T-helper 2 cell (primary cell): ENCODE results near the gene JAZF1.

Source experiments
- DNase-seq, 5 experiments: peaks; one replicate each; pipeline versions ENCODE4 v3.0.0 to v3.0.0-alpha.2; 2012 to 2022
- total RNA-seq, 2 donors: gene quantifications; one replicate each; lab custom pipeline; 2026; lab: John Stamatoyannopoulos, UW

Gene JAZF1
- 13.4 to 19.4 reads per million in 2 donors for total RNA-seq

DNA sequence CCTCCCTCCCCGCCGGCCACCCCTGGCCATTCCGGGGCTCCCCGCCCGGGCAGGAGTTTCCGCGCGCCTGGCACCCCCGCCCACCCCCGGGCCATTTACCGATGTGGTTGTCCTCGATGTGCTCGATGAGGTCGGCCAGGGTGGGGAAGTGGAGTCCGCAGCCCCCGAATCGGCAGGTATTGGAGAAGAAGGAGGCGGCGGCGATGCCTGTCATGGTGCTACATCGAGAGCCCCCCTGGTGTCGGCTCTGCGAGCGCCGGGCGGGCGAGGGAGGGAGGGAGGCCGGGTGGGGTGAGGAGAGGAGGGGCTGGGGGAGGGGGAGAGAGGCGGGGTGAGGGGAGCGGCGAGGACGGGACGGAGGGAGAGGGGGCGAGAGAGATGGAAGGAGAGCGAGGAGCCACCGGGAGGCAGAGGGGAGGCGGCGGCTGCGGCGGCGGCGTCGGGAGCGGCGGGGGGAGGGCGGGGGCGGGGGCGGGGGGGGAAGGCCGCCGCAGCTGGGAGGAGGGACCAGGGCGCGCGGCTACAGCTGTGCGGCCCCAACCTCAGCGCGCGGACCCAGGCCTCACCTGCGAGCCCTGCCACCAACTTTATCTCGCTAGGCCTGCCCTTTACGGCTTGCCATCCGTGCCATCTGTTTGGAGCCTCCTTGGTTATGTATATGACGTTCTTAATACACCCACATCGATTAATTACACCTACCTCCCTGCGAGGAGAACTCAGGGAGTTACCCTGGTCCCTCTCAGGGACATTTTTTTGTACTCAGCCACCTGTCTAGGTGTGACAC is at the start of gene JAZF1:
TSS of gene JAZF1 (minus strand) at position 432 of the 784 bp plus-strand sequence.
- DNase-seq = peak; percentile 22 to 56 (median 35)

DNA sequence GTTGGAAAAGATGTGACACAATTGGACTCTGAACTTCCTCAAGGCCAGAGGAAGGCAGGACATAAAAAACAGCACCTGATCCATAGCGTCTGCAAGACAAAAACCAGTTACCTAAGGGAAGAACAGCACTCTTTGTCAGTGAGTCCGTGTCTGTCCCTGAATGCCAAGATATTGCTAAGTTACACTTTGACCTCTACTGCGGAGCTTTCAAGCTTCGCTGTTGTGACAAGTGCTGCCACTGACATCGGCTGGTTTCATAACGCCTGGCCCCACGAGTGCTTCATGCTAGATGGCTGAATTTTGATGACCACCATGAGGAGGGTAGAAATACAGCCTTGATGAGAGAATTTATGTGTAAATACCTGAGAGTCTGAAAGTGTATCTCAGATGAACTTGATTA is 49.7 kb upstream of the JAZF1 start:
- no peak for DNase-seq

DNA sequence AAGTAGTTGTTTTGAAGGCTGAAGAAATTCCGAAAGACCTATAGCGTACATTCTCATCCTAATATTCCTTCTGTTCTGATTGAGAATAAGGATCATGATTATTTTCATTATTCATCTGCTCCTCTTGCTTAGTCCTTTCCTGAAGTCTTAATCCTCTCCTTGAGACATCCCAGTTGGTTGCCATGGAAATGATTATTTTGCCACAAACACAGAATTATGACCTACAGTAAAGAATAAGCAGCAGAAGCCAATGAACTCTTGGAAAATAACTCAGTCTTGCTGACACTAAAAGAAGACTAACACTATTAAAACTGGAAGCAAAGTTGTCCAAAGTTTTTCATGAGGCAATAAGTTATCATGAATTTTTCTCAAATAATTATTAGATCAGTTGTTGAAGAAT is 47.8 kb upstream of the JAZF1 start:
- no peak for DNase-seq

DNA sequence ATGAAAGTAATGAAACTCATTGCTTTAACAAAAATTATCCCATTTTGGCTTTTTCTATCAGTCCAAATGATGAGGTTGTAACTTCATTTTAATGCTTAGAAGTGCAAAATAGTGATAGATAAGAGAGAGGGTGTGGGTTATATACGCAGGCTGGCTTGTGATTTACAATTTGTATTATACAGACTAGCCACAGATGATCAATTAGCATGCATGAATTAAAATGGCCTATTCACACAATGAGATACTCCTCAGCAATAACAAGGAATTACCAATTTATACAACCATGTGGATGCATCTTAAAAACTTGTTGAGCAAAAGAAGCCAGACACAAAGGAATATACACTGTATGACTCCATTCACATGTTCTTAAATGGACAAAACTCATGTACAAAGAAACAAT is 45.4 kb upstream of the JAZF1 start:
- DNase-seq = no peak

GRCh38 chr7:28225576-28225975 is 45.0 kb upstream of the JAZF1 start:
- no peak for DNase-seq

GRCh38 chr7:28224675-28225074 is 44.1 kb upstream of the JAZF1 start:
- DNase-seq = no peak

- DNase-seq = no peak
Measured at GRCh38 chr7:28224172-28224571, 43.6 kb upstream of the JAZF1 start.

DNA sequence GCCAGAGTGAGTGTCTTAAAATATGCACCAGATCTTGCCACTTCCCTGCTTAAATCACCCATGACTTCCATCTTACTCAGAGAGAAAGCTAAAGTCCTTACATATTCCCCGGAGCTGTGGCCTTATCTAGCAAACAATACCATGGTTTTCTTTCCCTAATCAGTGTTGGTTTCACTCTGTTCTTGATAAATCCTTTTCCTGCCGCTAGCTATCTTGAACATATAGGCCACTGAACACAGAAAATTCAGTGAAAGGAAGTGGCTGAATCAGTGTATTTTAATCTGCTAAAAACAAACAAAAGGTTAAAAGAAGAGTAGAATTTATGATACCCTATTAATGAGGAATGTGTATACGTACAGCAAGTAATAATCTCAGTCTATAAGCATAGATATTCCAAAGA is 42.0 kb upstream of the JAZF1 start:
- DNase-seq = no peak

DNA sequence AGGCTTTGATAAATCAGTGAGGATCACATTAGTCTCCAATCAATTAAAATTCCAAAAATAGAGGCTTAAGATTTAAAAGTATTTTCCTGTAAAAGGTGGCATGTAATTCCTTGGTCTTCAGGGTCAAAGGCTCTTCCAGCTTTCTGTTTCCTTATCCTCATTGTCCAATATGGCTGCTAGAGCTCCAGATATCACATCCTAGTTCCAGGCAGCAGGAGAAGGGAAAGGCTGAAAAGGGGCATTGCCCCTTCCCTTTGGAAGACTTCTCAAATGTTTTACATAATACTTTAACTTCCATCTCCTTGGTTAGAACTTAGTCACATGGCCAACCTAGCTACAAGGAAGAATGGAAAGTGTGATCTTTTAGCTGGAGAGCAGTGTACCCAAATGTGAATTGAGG is 39.2 kb upstream of the JAZF1 start:
- no peak for DNase-seq

GRCh38 chr7:28217143-28217542 is 36.5 kb upstream of the JAZF1 start:
- no peak for DNase-seq

DNA sequence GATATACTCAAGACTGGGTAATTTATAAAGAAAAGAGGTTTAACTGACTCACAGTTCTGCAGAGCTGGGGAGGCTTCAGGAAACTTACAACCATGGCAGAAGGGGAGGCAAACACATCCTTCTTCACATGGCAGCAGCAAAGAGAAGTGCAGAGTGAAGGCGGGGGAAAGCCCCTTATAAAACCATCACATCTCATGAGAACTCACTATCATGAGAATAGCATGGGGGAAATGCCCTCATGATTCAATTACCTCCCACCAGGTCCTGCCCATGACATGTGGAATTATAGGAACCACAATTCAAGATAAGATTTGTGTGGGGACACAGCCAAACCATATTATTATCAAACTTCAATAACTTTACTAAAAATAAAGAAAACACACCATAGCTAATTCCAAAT is 30.4 kb upstream of the JAZF1 start:
- DNase-seq = peak in 1 of 5 experiments; percentile 1

- peak in 1 of 5 experiments; percentile 1 for DNase-seq
Measured at GRCh38 chr7:28208506-28208905, 27.9 kb upstream of the JAZF1 start.

GRCh38 chr7:28207486-28208158 is 27.0 kb upstream of the JAZF1 start:
- DNase-seq = peak in 1 of 5 experiments; percentile 13

GRCh38 chr7:28205506-28205905 is 24.9 kb upstream of the JAZF1 start:
- DNase-seq = no peak

DNA sequence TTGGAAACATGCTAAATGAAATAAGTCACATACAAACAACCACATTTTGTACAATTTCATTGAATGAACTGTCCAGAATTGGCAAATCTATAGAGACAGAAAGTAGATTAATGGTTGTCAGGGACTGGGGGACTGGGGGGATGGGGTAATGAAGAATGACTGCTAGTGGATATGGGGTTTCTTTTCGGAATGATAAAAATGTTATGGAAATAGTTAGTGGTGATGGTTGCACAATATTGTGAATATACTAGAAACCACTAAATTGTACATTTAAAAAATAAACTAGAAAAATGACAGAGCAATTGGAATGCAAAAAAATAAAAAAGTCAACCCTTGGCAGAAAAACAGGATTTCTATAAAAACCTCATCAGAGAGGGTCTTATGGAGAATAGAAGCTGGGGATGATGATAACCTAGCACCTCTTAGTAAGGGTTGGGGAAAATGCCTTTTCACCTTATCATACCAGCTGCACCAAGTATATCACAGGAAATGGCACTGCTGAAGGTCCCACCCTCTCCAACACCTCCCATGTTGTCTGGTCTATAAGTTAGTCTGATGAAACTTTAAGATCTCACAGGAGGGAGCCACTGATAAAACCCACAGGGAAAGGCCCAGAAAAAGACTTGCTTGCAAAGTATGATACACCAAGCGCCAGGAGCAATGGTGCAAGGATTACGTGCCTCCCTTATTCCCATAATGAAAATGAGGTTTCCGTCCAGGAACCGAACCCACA is 23.1 kb upstream of the JAZF1 start:
- peak in 1 of 5 experiments; percentile 10 for DNase-seq

GRCh38 chr7:28202222-28202621 is 21.6 kb upstream of the JAZF1 start:
- no peak for DNase-seq

- DNase-seq = no peak
Measured at GRCh38 chr7:28201131-28201530, 20.5 kb upstream of the JAZF1 start.

DNA sequence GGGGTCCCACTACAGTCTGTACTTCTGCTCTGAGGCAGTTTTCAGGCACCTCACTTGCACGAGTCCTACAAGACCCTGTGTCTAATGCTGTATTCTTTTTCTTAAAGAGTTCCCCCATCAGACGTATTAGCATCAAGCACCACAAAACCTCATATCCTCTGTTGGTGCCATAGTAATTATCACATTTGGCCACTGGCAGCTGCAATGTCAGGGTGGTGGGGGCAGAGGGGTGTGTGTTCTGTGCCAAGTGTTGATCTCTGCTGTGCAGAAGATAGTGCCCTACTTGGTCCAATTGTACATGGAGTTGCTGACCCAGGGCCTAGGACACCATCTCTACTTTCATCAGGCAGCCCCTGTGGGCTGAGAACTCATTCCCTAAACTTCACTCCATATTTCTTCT is 20.0 kb upstream of the JAZF1 start:
- DNase-seq = peak in 1 of 5 experiments; percentile 5

GRCh38 chr7:28199021-28199510 is 18.5 kb upstream of the JAZF1 start:
- no peak for DNase-seq

DNA sequence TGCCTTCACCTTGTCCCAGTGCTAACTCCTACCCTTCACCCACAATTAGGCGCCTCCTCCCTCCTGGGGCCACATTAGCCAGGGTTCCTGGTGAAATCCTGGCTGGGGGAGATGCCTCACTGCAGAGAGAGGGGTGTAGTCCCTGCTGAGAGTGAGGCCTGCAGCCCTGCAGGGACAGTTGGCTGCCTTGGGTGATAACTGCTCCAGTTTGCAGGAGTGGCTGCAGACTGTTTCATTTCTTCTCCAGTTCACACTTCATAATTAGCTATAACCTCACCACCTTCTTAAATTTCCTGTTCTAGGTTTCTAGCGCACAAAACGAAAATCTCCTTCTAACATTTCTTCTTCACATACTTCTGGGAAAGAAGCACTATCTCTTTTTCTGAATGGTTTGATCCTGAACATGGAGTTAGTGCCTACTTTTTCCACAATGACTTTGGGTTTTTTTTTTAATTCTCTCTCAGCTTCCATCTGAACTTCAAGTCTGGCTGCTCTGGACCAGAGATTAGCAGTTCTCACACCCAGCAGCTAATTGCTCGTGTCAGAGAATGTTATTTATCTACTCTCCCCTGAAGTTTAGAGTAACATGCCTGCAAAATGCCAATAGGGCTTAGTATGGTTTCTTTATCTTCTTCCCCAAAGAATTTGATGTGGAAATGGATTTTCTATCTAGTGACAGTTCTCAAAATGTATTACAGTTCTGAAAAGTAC is 15.5 kb upstream of the JAZF1 start:
- DNase-seq = no peak

- no peak for DNase-seq
Measured at GRCh38 chr7:28192786-28193585, 12.4 kb upstream of the JAZF1 start.

DNA sequence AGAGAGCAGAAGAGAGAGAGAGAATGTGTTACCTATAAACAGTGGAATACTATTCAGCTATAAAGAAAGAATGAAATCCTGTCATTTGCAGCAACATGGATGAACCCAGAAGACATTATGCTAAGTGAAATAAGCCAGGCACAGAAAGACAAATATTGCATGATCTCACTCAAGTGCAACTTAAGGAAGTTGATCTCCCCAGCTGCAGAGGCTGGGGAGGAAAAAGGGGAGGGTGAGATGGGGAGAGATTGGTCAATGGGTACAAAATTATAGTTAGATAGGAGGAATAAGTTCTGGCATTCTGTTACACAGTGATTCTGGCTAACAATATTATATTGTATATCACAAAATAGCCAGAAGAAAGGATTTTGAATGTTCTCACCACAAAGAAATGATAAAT is 11.2 kb upstream of the JAZF1 start:
- DNase-seq = no peak
